NCI-H748 (cell line): ENCODE data around the gene HSFY2.
"Not testable (repeated sequence)": the region's sequence is repeated elsewhere in the genome, so short reads cannot be mapped to it uniquely, and the experiment has no call there.

Experiments
- DNase-seq: peaks from one replicate; lab custom pipeline; 2025; ENCODE audit not compliant: unreplicated experiment; lab: John Stamatoyannopoulos, UW

Gene HSFY2, protein sequence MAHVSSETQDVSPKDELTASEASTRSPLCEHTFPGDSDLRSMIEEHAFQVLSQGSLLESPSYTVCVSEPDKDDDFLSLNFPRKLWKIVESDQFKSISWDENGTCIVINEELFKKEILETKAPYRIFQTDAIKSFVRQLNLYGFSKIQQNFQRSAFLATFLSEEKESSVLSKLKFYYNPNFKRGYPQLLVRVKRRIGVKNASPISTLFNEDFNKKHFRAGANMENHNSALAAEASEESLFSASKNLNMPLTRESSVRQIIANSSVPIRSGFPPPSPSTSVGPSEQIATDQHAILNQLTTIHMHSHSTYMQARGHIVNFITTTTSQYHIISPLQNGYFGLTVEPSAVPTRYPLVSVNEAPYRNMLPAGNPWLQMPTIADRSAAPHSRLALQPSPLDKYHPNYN

GRCh38 chrY:18773635-18774034 is at the start of gene HSFY2:
TSS of gene HSFY2 (minus strand) at chrY:18773735. CDS start at chrY:18773618, 117 bp downstream.
- DNase-seq, result not testable (repeated sequence)

- not testable (repeated sequence) for DNase-seq
These were observed 42.2 kb upstream of the HSFY2 start for GRCh38 chrY:18815751-18816150.

GRCh38 chrY:18788757-18789406 is 15.3 kb upstream of the HSFY2 start:
- not testable (repeated sequence) for DNase-seq

GRCh38 chrY:18754077-18754476 is 19.5 kb downstream of the HSFY2 start:
- not testable (repeated sequence) for DNase-seq

GRCh38 chrY:18753133-18753815 is 20.3 kb downstream of the HSFY2 start:
- DNase-seq, result not testable (repeated sequence)

- DNase-seq, result not testable (repeated sequence)
These were observed 49.8 kb downstream of the HSFY2 start for GRCh38 chrY:18723714-18724113.
